HepG2 (cell line): ENCODE measurements around the gene MADD.

Experiments
- ATF1 ChIP-seq: IDR thresholded peaks from 2 replicates; pipeline ENCODE4 v1.6.1; 2016; ENCODE audit warnings: mild to moderate bottlenecking, control low read depth
- CCDC6 ChIP-seq: sonication (generic); formaldehyde crosslinking; IDR thresholded peaks from 2 replicates; pipeline ENCODE4 v1.8.1; 2022; ENCODE audit warnings: mild to moderate bottlenecking, missing genetic modification reagents, moderate library complexity
- CHD2 ChIP-seq: IDR thresholded peaks from 2 replicates; pipeline ENCODE4 v1.6.1; 2011; ENCODE audit warnings: low read depth, low read length, improper control_type of control experiment
- EP300 ChIP-seq, 3 experiments: sonication (generic) in 1 of 3; formaldehyde crosslinking in 1 of 3; IDR thresholded peaks; 2 replicates each; pipeline versions ENCODE4 v1.5.1 to v1.6.1; 2011 to 2020; ENCODE audit warnings: low read depth in 2 of 3, low read length in 2 of 3, borderline replicate concordance in 1 of 3, improper control_type of control experiment in 1 of 3, mild to moderate bottlenecking in 1 of 3, missing genetic modification reagents in 1 of 3, moderate library complexity in 1 of 3
- EZH2 ChIP-seq: conservative IDR thresholded peaks from 2 replicates; pipeline ENCODE4 v1.6.1; 2012; ENCODE audit warnings: mild to moderate bottlenecking, low read depth, low read length, moderate library complexity
- POLR2A ChIP-seq, 2 experiments: IDR thresholded peaks; 2 replicates each; pipeline ENCODE4 v1.6.1; 2011; ENCODE audit warnings: low read depth in 2 of 2, low read length in 2 of 2, mild to moderate bottlenecking in 1 of 2, moderate library complexity in 1 of 2; ENCODE audit not compliant: insufficient read depth in 1 of 2
- STAT6 ChIP-seq: sonication (generic); formaldehyde crosslinking; IDR thresholded peaks from 2 replicates; pipeline ENCODE4 v1.4.0; 2020; ENCODE audit warnings: missing genetic modification reagents, mild to moderate bottlenecking, borderline replicate concordance
- TBL1XR1 ChIP-seq: fragments of 150-350 bp; IDR thresholded peaks from 2 replicates; pipeline ENCODE4 v1.6.1; 2014; ENCODE audit warnings: borderline replicate concordance, low read length; ENCODE audit not compliant: partially characterized antibody
- YY1 ChIP-seq: IDR thresholded peaks from 2 replicates; pipeline ENCODE4 v1.6.1; 2011; ENCODE audit warnings: low read length, low read depth, moderate library complexity, mild to moderate bottlenecking; ENCODE audit not compliant: insufficient read depth, insufficient replicate concordance
- ZNF121 ChIP-seq: sonication (generic); formaldehyde crosslinking; IDR thresholded peaks from 2 replicates; pipeline ENCODE4 v1.5.0; 2020; ENCODE audit warnings: mild to moderate bottlenecking, missing genetic modification reagents
- ZNF468 ChIP-seq: sonication (generic); formaldehyde crosslinking; IDR thresholded peaks from 2 replicates; pipeline ENCODE4 v1.8.0; 2022; ENCODE audit warnings: mild to moderate bottlenecking, moderate library complexity, missing genetic modification reagents
- ZNF512B ChIP-seq: sonication (generic); formaldehyde crosslinking; IDR thresholded peaks from 2 replicates; pipeline ENCODE4 v1.5.1; 2020; ENCODE audit warnings: missing genetic modification reagents, mild to moderate bottlenecking, borderline replicate concordance
- ZNF556 ChIP-seq: sonication (generic); formaldehyde crosslinking; IDR thresholded peaks from 2 replicates; pipeline ENCODE4 v1.4.0; 2020; ENCODE audit warnings: mild to moderate bottlenecking, missing genetic modification reagents, borderline replicate concordance

DNA sequence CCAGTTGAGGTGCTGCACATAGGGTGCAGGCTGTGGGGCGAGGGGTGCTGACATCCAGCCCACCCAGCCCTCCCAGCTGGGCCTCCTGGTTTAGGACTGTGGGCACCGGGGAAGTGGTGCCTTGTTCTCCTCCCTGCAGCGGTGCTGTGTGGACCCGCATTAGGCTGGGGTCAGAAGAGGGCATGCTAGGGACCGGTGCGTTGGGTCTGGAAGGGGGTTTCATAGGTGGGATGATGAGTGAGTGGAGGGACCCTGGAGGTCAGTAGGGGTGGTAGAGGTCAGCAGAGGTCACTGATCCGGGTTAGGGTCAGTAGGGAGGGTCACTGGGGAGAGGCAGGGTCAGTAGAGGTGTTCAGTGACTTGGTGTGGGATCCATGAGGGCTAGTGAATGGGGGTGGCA is 89.2 kb downstream of the MADD start:
- no peak for TF ChIP-seq POLR2A (IDR thresholded peaks at IDR 0.05; ENCODE audit: insufficient read depth in 1 of 2, low read depth in 2 of 2, low read length in 2 of 2)
- no peak for TF ChIP-seq ATF1
- TF ChIP-seq ZNF512B (CRISPR knock-in tag) = no peak
- TF ChIP-seq EZH2 = no peak
- TF ChIP-seq YY1 = no peak
- no peak for TF ChIP-seq ZNF468 (CRISPR knock-in tag)
- no peak for TF ChIP-seq ZNF121 (CRISPR knock-in tag)
- no peak for TF ChIP-seq ZNF556 (CRISPR knock-in tag)
- no peak for TF ChIP-seq CCDC6 (CRISPR knock-in tag)
- TF ChIP-seq TBL1XR1 = no peak
- TF ChIP-seq STAT6 (CRISPR knock-in tag) = no peak
- no peak for TF ChIP-seq CHD2
- TF ChIP-seq EP300 (IDR thresholded peaks at IDR 0.05; ENCODE audit: low read depth in 2 of 2, low read length in 2 of 2) = no peak
- no peak for TF ChIP-seq EP300 (CRISPR knock-in tag; IDR thresholded peaks at IDR 0.05; ENCODE audit: borderline replicate concordance)
